HG02642 (cell line): ENCODE data around the gene LTV1.

Source experiments
- ATAC-seq: cut with Tn5 transposase; IDR thresholded peaks from one replicate; pipeline ENCODE4 v1.9.1; 2021; ENCODE audit warnings: mild to moderate bottlenecking; ENCODE audit not compliant: unreplicated experiment, poor library complexity

Gene LTV1

DNA sequence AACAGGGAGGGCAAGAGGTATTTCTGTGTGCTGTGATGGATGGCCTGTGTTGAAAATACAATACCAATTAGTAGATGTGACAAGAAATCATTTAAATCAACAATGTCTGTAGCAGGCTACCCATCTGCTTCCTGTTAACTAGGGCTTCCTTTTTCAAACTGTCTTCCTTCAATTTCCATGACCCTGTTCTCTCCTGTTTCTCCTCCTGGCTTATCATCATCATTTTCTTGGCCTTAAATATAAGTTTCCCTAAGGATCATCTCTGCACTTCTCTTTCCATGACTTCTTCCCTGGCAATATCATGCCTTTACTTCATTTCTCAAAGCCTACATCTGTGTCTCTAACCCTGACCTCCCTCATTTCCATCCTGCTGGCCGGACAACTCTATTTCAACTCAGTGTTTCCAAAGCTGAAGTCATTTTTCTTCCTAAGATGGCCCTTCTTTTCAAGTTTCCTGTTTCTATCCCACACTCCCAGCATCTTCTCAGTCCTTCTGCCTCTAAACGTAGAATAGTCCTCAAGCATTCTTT, 39.3 kb downstream of the LTV1 start:
- ATAC-seq = no peak

DNA sequence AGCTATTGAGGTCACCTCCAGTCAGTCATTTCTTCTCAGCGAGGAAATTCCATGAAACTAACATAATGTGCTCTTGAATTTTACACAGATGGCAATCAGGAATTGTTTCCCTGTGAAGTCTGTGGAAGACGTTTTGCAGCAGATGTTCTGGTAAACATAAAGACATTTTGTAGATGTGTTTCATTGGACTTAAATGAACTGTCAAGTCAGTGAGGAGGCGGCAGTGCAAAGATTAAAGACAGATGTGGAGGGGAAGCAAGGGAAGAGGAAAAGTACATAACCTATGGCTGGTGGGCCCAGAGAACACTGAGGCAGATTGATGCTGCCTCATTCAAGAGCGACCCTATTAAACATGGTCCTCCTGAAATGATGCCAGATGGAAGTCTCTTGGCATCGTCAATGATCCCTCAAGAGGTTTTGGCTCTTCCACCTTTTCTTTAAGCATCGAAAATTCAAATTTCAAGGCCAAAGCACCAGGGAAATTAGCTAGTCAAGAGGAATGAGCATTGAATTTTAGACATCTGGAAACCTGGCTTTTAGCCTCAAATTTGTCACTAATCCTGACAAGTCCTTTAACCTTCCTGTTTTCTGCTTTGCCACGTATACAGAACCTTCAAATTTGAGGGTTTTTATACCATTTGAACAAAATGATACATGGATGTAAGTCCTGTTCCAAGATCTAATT, 41.2 kb downstream of the LTV1 start:
- ATAC-seq = no peak

DNA sequence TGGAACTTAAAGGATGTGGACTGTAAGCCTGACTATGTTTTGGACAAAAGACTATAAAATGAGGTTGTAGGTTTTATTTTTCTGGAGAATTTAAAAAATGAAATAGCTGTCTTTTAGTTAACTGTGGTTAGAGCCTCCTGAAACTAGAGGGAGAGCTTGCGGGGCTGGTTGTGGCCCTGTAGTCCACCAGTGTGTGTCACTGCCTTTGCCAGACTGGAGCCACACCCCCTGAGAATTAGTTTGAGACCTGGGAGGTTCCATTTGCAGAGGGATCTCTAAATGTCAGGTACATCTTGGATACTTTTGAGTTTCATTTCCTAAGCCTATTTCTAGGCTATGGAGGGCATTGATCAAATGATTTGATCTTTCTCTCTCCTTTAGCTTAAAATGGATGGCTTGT, 42.0 kb downstream of the LTV1 start:
- ATAC-seq = no peak

DNA sequence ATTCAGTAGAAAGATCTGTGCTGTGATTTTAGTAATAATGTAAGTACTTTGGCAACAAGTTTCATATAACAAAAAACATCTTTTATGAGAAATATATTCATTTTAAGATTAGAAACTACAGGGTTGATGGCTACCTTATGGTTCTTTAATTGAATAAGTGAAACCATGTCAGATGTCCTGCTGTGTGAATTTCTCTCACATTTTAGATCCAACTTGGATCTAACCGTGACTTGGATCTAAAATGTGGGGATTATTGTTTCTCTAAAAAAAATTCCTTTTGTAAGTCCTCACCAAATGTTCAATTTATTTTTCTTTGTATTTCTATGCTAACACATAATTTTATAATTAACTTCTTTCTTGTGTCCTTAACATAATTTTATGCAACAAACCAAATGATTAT, 51.5 kb downstream of the LTV1 start:
- no peak for ATAC-seq

DNA sequence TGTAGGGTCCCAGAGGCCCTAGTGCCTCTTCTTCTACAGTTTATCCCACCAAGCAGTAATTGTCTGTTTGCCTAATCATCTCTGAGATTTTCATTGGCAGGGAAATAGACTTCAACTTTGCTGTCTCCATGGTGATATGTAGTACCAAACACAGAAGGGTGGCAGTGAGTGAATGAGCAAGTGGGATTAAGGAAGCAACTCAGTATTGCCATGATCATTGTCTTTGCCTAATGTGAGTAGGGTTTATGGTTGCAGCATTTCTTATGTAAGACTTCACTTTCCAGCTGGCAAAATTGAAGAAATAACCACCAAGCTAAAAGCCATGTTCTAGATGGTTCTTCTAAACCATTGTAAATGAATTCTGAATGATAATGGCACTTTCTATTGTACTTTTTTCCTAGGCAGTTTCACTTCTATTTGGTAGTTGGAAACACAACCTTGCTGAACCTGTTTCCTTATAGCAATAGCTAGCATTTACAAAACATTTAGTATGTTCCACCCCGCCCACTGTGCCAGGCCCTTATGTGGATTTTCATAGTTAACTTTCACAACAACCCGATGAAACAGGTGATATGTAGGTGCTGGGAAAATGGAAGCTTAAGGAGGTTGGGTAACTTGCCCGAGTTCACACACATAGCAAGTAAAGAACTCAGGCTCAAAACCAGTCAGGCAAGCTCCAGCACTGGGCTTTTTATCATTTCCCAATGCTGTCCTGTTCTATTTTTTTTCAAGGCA, 53.2 kb downstream of the LTV1 start:
- ATAC-seq = no peak

DNA sequence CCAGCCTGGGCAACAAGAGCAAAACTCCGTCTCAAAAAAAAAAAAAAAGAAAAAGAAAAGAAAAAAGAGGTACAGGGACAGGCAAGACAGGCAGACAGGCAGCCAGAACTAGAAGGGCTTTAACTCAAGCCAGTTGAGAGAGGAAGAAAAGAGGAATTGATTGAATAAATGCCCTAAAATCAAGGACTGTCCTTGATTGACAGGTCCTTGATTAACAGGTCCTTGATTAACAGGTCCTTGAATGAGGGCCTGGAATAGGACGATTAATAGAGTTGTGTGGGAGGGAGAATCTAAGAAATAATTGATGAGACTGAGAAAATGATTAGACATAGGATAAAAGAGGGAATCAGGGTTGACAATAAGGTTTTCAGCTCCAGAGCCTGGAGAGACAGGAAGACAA, 57.2 kb downstream of the LTV1 start:
- no peak for ATAC-seq

DNA sequence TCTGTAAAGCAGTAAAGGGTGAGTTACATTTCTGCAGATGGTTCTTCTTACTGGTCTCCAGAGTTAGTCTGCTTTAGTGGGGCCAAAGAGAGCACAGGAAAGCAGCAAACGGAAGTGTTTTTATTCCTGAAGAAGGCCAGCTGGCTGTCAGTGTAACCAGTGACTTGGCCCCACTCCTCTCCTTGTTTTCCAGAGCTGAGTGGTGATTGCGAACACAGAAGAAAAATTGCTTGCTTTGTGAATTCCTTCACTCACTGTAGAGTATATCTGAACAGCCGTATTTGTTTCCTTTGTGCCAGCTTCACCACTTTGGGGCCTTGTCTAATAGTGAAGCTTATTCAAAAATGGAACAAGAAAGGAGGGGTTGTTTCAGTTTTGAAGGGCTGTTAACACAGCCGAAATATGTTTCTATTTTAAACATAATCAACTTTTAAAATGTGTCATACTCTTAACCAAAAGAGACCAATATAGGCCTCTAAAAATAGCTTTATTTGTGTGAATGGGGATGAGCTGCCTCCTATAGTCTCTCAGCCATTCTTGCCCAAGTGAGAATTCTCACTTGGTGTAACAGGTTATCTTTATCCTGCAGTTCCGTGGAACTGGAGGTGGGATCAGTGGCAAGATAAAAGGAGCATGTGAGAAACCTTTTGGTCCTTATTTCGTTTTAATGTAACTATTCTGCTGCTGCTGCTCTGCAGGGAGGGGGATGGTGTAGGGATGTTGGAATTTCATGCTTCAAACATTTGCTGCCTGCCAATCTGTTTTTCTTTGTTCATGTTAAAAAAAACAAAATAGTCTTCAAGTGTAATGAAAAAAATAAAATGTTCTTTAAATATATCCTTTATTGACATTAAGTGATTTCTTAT, 59.0 kb downstream of the LTV1 start:
- peak; percentile 94 for ATAC-seq

DNA sequence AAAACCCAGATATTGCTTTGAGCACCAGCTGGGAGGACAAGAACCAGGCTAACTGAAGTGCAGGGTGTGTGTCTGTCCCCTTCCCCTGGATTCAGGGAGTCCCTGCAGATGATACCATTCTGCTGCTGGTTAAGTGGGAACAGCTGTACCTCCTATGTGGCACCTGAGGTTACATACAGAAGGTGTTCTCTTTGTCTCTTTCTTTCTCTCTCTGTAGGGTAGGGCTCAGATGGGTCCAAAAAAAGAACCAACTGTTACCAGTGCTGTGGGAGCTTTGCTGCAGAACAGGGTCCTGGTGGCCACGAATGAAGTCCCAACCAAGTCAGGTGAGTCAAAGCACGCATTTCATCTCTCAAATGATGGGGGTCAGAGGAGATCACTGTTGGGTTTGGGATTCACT, 59.7 kb downstream of the LTV1 start:
- no peak for ATAC-seq

DNA sequence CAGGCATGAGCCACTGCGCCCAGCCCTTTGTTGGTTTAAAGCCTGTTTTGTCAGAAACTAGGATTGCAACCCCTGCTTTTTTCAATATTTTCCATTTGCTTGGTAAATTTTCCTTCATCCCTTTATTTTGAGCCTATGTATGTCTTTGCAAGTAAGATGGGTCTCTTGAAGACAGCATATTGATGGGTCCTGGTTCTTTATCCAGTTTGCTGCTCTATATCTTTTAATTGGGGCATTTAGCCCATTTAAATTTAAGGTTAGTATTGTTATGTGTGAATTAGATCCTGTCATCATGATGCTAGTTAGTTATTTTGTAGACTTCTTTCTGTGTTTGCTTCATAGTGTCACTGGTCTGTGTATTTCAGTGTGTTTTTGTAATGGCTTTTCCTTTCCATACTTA, 67.9 kb downstream of the LTV1 start:
- ATAC-seq = no peak

DNA sequence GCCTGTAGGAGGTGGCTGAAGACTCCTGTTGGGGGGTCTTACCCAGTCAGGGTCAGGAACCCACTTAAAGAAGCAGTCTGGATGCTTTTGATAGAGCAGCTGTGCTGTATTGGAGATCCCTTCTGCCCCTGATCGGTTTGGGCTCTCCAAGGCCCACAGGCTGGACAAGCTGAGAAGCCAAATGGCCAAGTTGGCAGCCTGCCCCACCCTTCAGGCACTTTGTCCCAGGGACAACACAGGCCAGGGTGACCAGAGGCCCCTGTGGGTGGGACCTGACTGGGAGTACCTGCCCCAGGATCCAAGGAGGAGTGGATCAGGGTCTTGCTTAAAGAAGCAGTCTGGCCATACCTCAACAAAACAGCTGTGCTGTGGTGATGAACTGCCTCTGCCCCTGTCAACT, 69.5 kb downstream of the LTV1 start:
- no peak for ATAC-seq
